HG03066 (cell line): Measurements from ENCODE around the gene C1QTNF6.
"Not testable (repeated sequence)": the region's sequence is repeated elsewhere in the genome, so short reads cannot be mapped to it uniquely, and the experiment has no call there.

Experiments
- ATAC-seq: cut with Tn5 transposase; IDR thresholded peaks from one replicate; pipeline ENCODE4 v1.9.1; 2021; ENCODE audit warnings: low read depth; ENCODE audit not compliant: unreplicated experiment

The C1QTNF6 gene

GRCh38 chr22:37187891-37188761 is at the start of gene C1QTNF6:
TSS of gene C1QTNF6 (minus strand) at chr22:37188247. CDS start at chr22:37188213, 34 bp downstream.
- ATAC-seq, result no peak

GRCh38 chr22:37235897-37236607 is 48.0 kb upstream of the C1QTNF6 start:
- no peak for ATAC-seq

GRCh38 chr22:37234736-37235711 is 47.0 kb upstream of the C1QTNF6 start:
- no peak for ATAC-seq

GRCh38 chr22:37233751-37234631 is 45.9 kb upstream of the C1QTNF6 start:
- no peak for ATAC-seq

- ATAC-seq, result not testable (repeated sequence)
Observed at GRCh38 chr22:37233371-37233750, 45.3 kb upstream of the C1QTNF6 start.

GRCh38 chr22:37232140-37232998 is 44.3 kb upstream of the C1QTNF6 start:
- no peak for ATAC-seq

- no peak for ATAC-seq
Observed at GRCh38 chr22:37231406-37232139, 43.5 kb upstream of the C1QTNF6 start.

GRCh38 chr22:37230673-37231405 is 42.8 kb upstream of the C1QTNF6 start:
- peak; percentile 47 for ATAC-seq

GRCh38 chr22:37229805-37230672 is 42.0 kb upstream of the C1QTNF6 start:
- ATAC-seq, result peak; percentile 64

- no peak for ATAC-seq
Observed at GRCh38 chr22:37229012-37229804, 41.2 kb upstream of the C1QTNF6 start.

GRCh38 chr22:37228106-37229011 is 40.3 kb upstream of the C1QTNF6 start:
- ATAC-seq, result no peak

GRCh38 chr22:37226514-37226913 is 38.5 kb upstream of the C1QTNF6 start:
- no peak for ATAC-seq

GRCh38 chr22:37226087-37226486 is 38.0 kb upstream of the C1QTNF6 start:
- no peak for ATAC-seq

GRCh38 chr22:37225481-37225880 is 37.4 kb upstream of the C1QTNF6 start:
- ATAC-seq, result no peak
